Panc1 (cell line): ENCODE measurements around the gene GRIN2A.

ENCODE experiments used
- CTCF ChIP-seq: fragments of 450-650 bp; IDR thresholded peaks from 2 replicates; pipeline ENCODE4 v1.5.1; 2017; ENCODE audit warnings: mild to moderate bottlenecking
- TCF7L2 ChIP-seq: IDR thresholded peaks from 2 replicates; pipeline ENCODE4 v1.6.1; 2011; ENCODE audit warnings: mild to moderate bottlenecking, low read depth, low read length, inconsistent platforms

DNA sequence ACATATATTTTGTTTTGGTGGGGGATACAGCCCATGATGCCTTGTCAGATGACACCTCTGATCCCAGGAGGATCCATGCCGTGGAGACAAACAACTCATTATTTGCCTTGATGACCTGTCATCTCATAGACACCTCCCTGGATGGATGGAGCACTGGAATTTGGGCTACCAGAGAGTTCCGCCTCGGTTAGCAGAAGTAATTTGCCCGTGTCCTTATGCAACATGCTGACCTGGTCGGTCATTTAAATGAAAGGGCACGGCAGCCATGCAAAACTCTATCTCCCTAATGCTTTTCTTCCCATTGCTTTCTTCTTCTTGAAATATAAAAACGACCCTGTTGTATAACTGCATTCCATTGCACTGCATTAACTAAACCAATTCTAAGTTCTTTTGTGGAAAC is 145.3 kb downstream of the GRIN2A start:
- TF ChIP-seq CTCF (no peak), TCF7L2 (no peak)
